ENCODE results near the gene SLC37A2.
"Not testable (repeated sequence)": the region's sequence is repeated elsewhere in the genome, so short reads cannot be mapped to it uniquely, and the experiment has no call there.

The SLC37A2 gene

GRCh38 chr11:125062931-125063428 is at the start of gene SLC37A2:
TSS of gene SLC37A2 (plus strand) at chr11:125063305. CDS start at chr11:125063368, 63 bp downstream.
- H3K27ac Mint-ChIP-seq, result peak within 1 kb of the TSS; percentile 96
- H3K27me3 Mint-ChIP-seq, result no peaks in the 10 kb centered on the region
- no peaks in the 10 kb centered on the region for H3K9me3 Mint-ChIP-seq
- H3K4me3 Mint-ChIP-seq, result peak within 1 kb of the TSS; percentile 87
- peaks cover 14% of the 10 kb centered on the region for H3K36me3 Mint-ChIP-seq (ENCODE audit: low read depth)
- intact Hi-C loops (cut with micrococcal nuclease), result loop anchor here (1.0 to 10.0 kb wide), 5 partner anchors 7 to 1152 kb away; partner anchors contain the start of genes CCDC15, FAM118B, RPUSD4 and TMEM218
- peaks cover 37% of the 10 kb centered on the region for H3K4me1 Mint-ChIP-seq (ENCODE audit: low read depth)

- H3K27me3 Mint-ChIP-seq, result no peaks in the 10 kb centered on the region
- H3K27ac Mint-ChIP-seq, result no peak overlapping the region
These were observed 46.7 kb upstream of the SLC37A2 start for GRCh38 chr11:125016413-125016812.

GRCh38 chr11:125020342-125020741 is 42.8 kb upstream of the SLC37A2 start:
- H3K27me3 Mint-ChIP-seq, result no peaks in the 10 kb centered on the region
- peaks cover 6% of the 10 kb centered on the region for H3K4me1 Mint-ChIP-seq (ENCODE audit: low read depth)
- no peak overlapping the region for H3K27ac Mint-ChIP-seq
- H3K36me3 Mint-ChIP-seq (ENCODE audit: low read depth), result no peaks in the 10 kb centered on the region
- intact Hi-C loops (cut with micrococcal nuclease), result no loop called here
- H3K9me3 Mint-ChIP-seq, result no peaks in the 10 kb centered on the region
- H3K4me3 Mint-ChIP-seq, result no peak overlapping the region

More at GRCh38 chr11:125016413-125016812, 46.7 kb upstream of the SLC37A2 start:
- no peaks in the 10 kb centered on the region for H3K36me3 Mint-ChIP-seq (ENCODE audit: low read depth)
- H3K4me1 Mint-ChIP-seq (ENCODE audit: low read depth), result peaks cover 6% of the 10 kb centered on the region
- no peaks in the 10 kb centered on the region for H3K9me3 Mint-ChIP-seq
- intact Hi-C loops (cut with micrococcal nuclease), result no loop called here
- no peak overlapping the region for H3K4me3 Mint-ChIP-seq

- H3K27ac Mint-ChIP-seq, result no peak overlapping the region
- no peaks in the 10 kb centered on the region for H3K36me3 Mint-ChIP-seq (ENCODE audit: low read depth)
- peaks cover 6% of the 10 kb centered on the region for H3K4me1 Mint-ChIP-seq (ENCODE audit: low read depth)
- no peaks in the 10 kb centered on the region for H3K27me3 Mint-ChIP-seq
- H3K4me3 Mint-ChIP-seq, result no peak overlapping the region
- H3K9me3 Mint-ChIP-seq, result peaks cover under 1% of the 10 kb centered on the region
- intact Hi-C loops (cut with micrococcal nuclease), result loop anchor here (1.0 kb wide), 1 partner anchor 9 kb away; no protein-coding TSS in a partner anchor
These were observed 40.6 kb upstream of the SLC37A2 start for GRCh38 chr11:125022551-125022950.

- Mint-ChIP-seq H3K4me3 (no peak overlapping the region), H3K36me3 (ENCODE audit: low read depth) (no peaks in the 10 kb centered on the region), H3K27me3 (no peaks in the 10 kb centered on the region), H3K4me1 (ENCODE audit: low read depth) (peaks cover 3% of the 10 kb centered on the region), H3K27ac (no peak overlapping the region), H3K9me3 (peaks cover 18% of the 10 kb centered on the region)
- intact Hi-C loops (cut with micrococcal nuclease), result no loop called here
These were observed 37.1 kb upstream of the SLC37A2 start for GRCh38 chr11:125025968-125026367.

- H3K9me3 Mint-ChIP-seq, result peaks cover 39% of the 10 kb centered on the region
- H3K36me3 Mint-ChIP-seq (ENCODE audit: low read depth), result peaks cover 11% of the 10 kb centered on the region
- intact Hi-C loops (cut with micrococcal nuclease); H3K4me1 Mint-ChIP-seq (ENCODE audit: low read depth); H3K27ac Mint-ChIP-seq; H3K4me3 Mint-ChIP-seq; H3K27me3 Mint-ChIP-seq: not testable (repeated sequence)
These were observed 33.7 kb upstream of the SLC37A2 start for GRCh38 chr11:125029431-125029830.

GRCh38 chr11:125036933-125037332 is 26.2 kb upstream of the SLC37A2 start:
- no peak overlapping the region for H3K4me3 Mint-ChIP-seq
- no peaks in the 10 kb centered on the region for H3K27me3 Mint-ChIP-seq
- H3K27ac Mint-ChIP-seq, result no peak overlapping the region
- peaks cover 16% of the 10 kb centered on the region for H3K36me3 Mint-ChIP-seq (ENCODE audit: low read depth)
- H3K9me3 Mint-ChIP-seq, result peaks cover 31% of the 10 kb centered on the region
- intact Hi-C loops (cut with micrococcal nuclease), result no loop called here
- H3K4me1 Mint-ChIP-seq (ENCODE audit: low read depth), result peaks cover 23% of the 10 kb centered on the region

- Mint-ChIP-seq H3K27ac (no peak overlapping the region), H3K27me3 (no peaks in the 10 kb centered on the region), H3K4me3 (no peak overlapping the region), H3K36me3 (ENCODE audit: low read depth) (no peaks in the 10 kb centered on the region), H3K4me1 (ENCODE audit: low read depth) (no peaks in the 10 kb centered on the region), H3K9me3 (no peaks in the 10 kb centered on the region)
- intact Hi-C loops (cut with micrococcal nuclease), result no loop called here
These were observed 13.8 kb upstream of the SLC37A2 start for GRCh38 chr11:125049164-125049792.

GRCh38 chr11:125052047-125052446 is 11.1 kb upstream of the SLC37A2 start:
- no peak overlapping the region for H3K27ac Mint-ChIP-seq
- H3K9me3 Mint-ChIP-seq, result no peaks in the 10 kb centered on the region
- H3K36me3 Mint-ChIP-seq (ENCODE audit: low read depth), result no peaks in the 10 kb centered on the region
- no peaks in the 10 kb centered on the region for H3K4me1 Mint-ChIP-seq (ENCODE audit: low read depth)
- H3K27me3 Mint-ChIP-seq, result no peaks in the 10 kb centered on the region
- no peak overlapping the region for H3K4me3 Mint-ChIP-seq
- intact Hi-C loops (cut with micrococcal nuclease), result loop anchor here (5.0 kb wide), 1 partner anchor 75 kb away; no protein-coding TSS in a partner anchor

GRCh38 chr11:125053167-125053566 is 9.9 kb upstream of the SLC37A2 start:
- Mint-ChIP-seq H3K27ac (no peak overlapping the region), H3K4me1 (ENCODE audit: low read depth) (peaks cover under 1% of the 10 kb centered on the region), H3K9me3 (no peaks in the 10 kb centered on the region), H3K27me3 (no peaks in the 10 kb centered on the region), H3K36me3 (ENCODE audit: low read depth) (no peaks in the 10 kb centered on the region), H3K4me3 (no peak overlapping the region)
- intact Hi-C loops (cut with micrococcal nuclease), result loop anchor here (5.0 kb wide), 1 partner anchor 76 kb away; no protein-coding TSS in a partner anchor

GRCh38 chr11:125055107-125055715 is 7.9 kb upstream of the SLC37A2 start:
- no peak overlapping the region for H3K4me3 Mint-ChIP-seq

GRCh38 chr11:125056111-125056510 is 7.0 kb upstream of the SLC37A2 start:
- H3K36me3 Mint-ChIP-seq (ENCODE audit: low read depth); H3K27me3 Mint-ChIP-seq; H3K4me3 Mint-ChIP-seq; H3K9me3 Mint-ChIP-seq; H3K27ac Mint-ChIP-seq; H3K4me1 Mint-ChIP-seq (ENCODE audit: low read depth); intact Hi-C loops (cut with micrococcal nuclease): not testable (repeated sequence)

More at GRCh38 chr11:125055107-125055715, 7.9 kb upstream of the SLC37A2 start:
- intact Hi-C loops (cut with micrococcal nuclease), result no loop called here
- H3K27ac Mint-ChIP-seq, result no peak overlapping the region
- H3K36me3 Mint-ChIP-seq (ENCODE audit: low read depth), result no peaks in the 10 kb centered on the region
- peaks cover 5% of the 10 kb centered on the region for H3K4me1 Mint-ChIP-seq (ENCODE audit: low read depth)
- no peaks in the 10 kb centered on the region for H3K27me3 Mint-ChIP-seq
- H3K9me3 Mint-ChIP-seq, result no peaks in the 10 kb centered on the region

GRCh38 chr11:125056931-125057692 is 6.0 kb upstream of the SLC37A2 start:
- Mint-ChIP-seq H3K4me3 (no peak overlapping the region), H3K27me3 (no peaks in the 10 kb centered on the region), H3K27ac (no peak overlapping the region), H3K36me3 (ENCODE audit: low read depth) (no peaks in the 10 kb centered on the region), H3K4me1 (ENCODE audit: low read depth) (peaks cover 8% of the 10 kb centered on the region), H3K9me3 (no peaks in the 10 kb centered on the region)
- intact Hi-C loops (cut with micrococcal nuclease), result no loop called here

GRCh38 chr11:125057693-125058016 is 5.5 kb upstream of the SLC37A2 start:
- no peak overlapping the region for H3K27ac Mint-ChIP-seq
- H3K36me3 Mint-ChIP-seq (ENCODE audit: low read depth), result no peaks in the 10 kb centered on the region
- no peaks in the 10 kb centered on the region for H3K27me3 Mint-ChIP-seq
- intact Hi-C loops (cut with micrococcal nuclease), result no loop called here
- peaks cover 13% of the 10 kb centered on the region for H3K4me1 Mint-ChIP-seq (ENCODE audit: low read depth)
- no peaks in the 10 kb centered on the region for H3K9me3 Mint-ChIP-seq
- H3K4me3 Mint-ChIP-seq, result no peak overlapping the region

All from dendritic cell treated with granulocyte-macrophage colony-stimulating factor and Interleukin-4, amounts not matched to agents 40 ng/mL and 50 ng/mL, for 4 days (primary cell).